ENCODE results near the gene TLE2. TPM values are rescaled to one million over a fixed set of nuclear protein-coding genes. Genes with fewer than 3 reads are reported as not detected.
"Not testable (repeated sequence)": the region's sequence is repeated elsewhere in the genome, so short reads cannot be mapped to it uniquely, and the experiment has no call there.

The TLE2 gene
- total RNA-seq, 1 experiment from 2014 or later, result not detected

GRCh38 chr19:3053780-3054179 is 24.7 kb upstream of the TLE2 start:
- H4K20me1 ChIP-seq (ENCODE audit: insufficient read depth, low read depth, low read length), result peaks cover 5% of the 10 kb centered on the region; the same call in 1 of the 2 replicates
- no peaks in the 10 kb centered on the region; the same call in 1 of the 2 replicates for H3K36me3 ChIP-seq (ENCODE audit: insufficient read depth, low read length)
- H3K9ac ChIP-seq (ENCODE audit: low read length), result no peak overlapping the region
- H3K4me3 ChIP-seq (ENCODE audit: low read length), result no peak overlapping the region
- H3K9me2 ChIP-seq (replicated peaks; ENCODE audit: insufficient read depth, low read length), result no peaks in the 10 kb centered on the region
- DNase-seq, result no peak
- no peaks in the 10 kb centered on the region for H3K9me3 ChIP-seq (ENCODE audit: low read length)
- H3K27me3 ChIP-seq (ENCODE audit: low read length), result no peaks in the 10 kb centered on the region
- no peak overlapping the region for H3K27ac ChIP-seq (ENCODE audit: low read length)
- H2AFZ ChIP-seq (ENCODE audit: low read length), result no peak overlapping the region
- no peak overlapping the region for H3K4me2 ChIP-seq (ENCODE audit: low read depth, low read length, poor library complexity, severe bottlenecking)
- H3K79me2 ChIP-seq (ENCODE audit: low read length), result no peaks in the 10 kb centered on the region
- no peaks in the 10 kb centered on the region for H3K4me1 ChIP-seq (ENCODE audit: low read length)

GRCh38 chr19:3053218-3053621 is 24.1 kb upstream of the TLE2 start:
- Histone ChIP-seq H3K27me3 (ENCODE audit: low read length) (no peaks in the 10 kb centered on the region), H3K9me3 (ENCODE audit: low read length) (no peaks in the 10 kb centered on the region), H3K4me3 (ENCODE audit: low read length) (no peak overlapping the region), H4K20me1 (ENCODE audit: insufficient read depth, low read depth, low read length) (peaks cover 5% of the 10 kb centered on the region; the same call in 1 of the 2 replicates), H3K9ac (ENCODE audit: low read length) (no peak overlapping the region), H3K9me2 (replicated peaks; ENCODE audit: insufficient read depth, low read length) (no peaks in the 10 kb centered on the region), H3K36me3 (ENCODE audit: insufficient read depth, low read length) (no peaks in the 10 kb centered on the region; the same call in 1 of the 2 replicates), H3K4me1 (ENCODE audit: low read length) (no peaks in the 10 kb centered on the region), H2AFZ (ENCODE audit: low read length) (no peak overlapping the region), H3K27ac (ENCODE audit: low read length) (no peak overlapping the region), H3K4me2 (ENCODE audit: low read depth, low read length, poor library complexity, severe bottlenecking) (no peak overlapping the region), H3K79me2 (ENCODE audit: low read length) (no peaks in the 10 kb centered on the region)
- peak; percentile 30 for DNase-seq

DNA sequence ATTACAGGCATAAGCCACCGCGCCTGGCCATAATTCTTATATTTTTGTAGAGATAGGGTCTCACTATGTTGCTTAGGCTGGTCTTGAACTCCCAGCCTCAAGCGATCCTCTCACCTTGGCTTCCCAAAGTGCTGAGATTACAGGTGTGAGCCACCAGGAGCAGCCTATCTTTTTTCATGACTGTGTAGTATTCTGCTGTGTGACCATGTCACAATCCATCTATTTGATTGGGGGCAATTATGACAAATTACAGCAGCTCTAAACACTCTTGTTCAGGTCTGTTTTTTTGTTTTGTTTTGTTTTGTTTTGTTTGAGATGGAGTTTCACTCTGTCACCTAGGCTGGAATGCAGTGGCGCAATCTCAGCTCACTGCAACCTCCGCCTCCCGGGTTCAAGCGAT is 20.9 kb upstream of the TLE2 start:
- not testable (repeated sequence) for H3K9ac ChIP-seq (ENCODE audit: low read length); H3K9me2 ChIP-seq (replicated peaks; ENCODE audit: insufficient read depth, low read length); H3K79me2 ChIP-seq (ENCODE audit: low read length); H4K20me1 ChIP-seq (ENCODE audit: insufficient read depth, low read depth, low read length); H3K9me3 ChIP-seq (ENCODE audit: low read length); H3K4me3 ChIP-seq (ENCODE audit: low read length); H3K27me3 ChIP-seq (ENCODE audit: low read length); H3K4me1 ChIP-seq (ENCODE audit: low read length); DNase-seq; H3K4me2 ChIP-seq (ENCODE audit: low read depth, low read length, poor library complexity, severe bottlenecking); H3K36me3 ChIP-seq (ENCODE audit: insufficient read depth, low read length); H2AFZ ChIP-seq (ENCODE audit: low read length); H3K27ac ChIP-seq (ENCODE audit: low read length)

- no peak overlapping the region for H3K9ac ChIP-seq (ENCODE audit: low read length)
- H3K27me3 ChIP-seq (ENCODE audit: low read length), result no peaks in the 10 kb centered on the region
- no peak overlapping the region for H2AFZ ChIP-seq (ENCODE audit: low read length)
- no peaks in the 10 kb centered on the region for H3K9me2 ChIP-seq (replicated peaks; ENCODE audit: insufficient read depth, low read length)
- no peak overlapping the region for H3K27ac ChIP-seq (ENCODE audit: low read length)
- H4K20me1 ChIP-seq (ENCODE audit: insufficient read depth, low read depth, low read length), result no peaks in the 10 kb centered on the region; the same call in 1 of the 2 replicates
- no peak overlapping the region for H3K4me2 ChIP-seq (ENCODE audit: low read depth, low read length, poor library complexity, severe bottlenecking)
- no peak overlapping the region for H3K4me3 ChIP-seq (ENCODE audit: low read length)
- H3K79me2 ChIP-seq (ENCODE audit: low read length), result no peaks in the 10 kb centered on the region
- H3K36me3 ChIP-seq (ENCODE audit: insufficient read depth, low read length), result no peaks in the 10 kb centered on the region
- peaks cover 7% of the 10 kb centered on the region for H3K4me1 ChIP-seq (ENCODE audit: low read length)
- peak; percentile 39 for DNase-seq
- H3K9me3 ChIP-seq (ENCODE audit: low read length), result no peaks in the 10 kb centered on the region
Observed at GRCh38 chr19:3049089-3049488, 20.0 kb upstream of the TLE2 start.

DNA sequence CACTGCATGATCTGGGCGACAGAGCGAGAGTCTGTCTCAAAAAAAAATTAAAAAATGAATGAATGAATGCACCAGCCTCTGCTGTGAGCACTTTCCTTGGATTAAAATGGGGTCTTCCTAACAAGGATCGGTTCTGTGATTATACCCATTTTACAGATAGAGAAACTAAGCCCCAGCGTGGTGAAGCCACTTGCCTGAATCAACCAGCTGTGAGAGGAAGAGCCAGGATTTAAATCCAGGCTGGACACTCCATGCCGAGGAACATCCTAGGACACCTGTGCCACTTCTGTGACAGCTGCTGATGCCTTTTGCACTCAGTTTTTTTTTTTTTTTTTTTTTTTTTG is 19.1 kb upstream of the TLE2 start:
- H3K79me2 ChIP-seq (ENCODE audit: low read length), result no peaks in the 10 kb centered on the region
- H3K9ac ChIP-seq (ENCODE audit: low read length), result no peak overlapping the region
- no peaks in the 10 kb centered on the region for H3K36me3 ChIP-seq (ENCODE audit: insufficient read depth, low read length)
- no peaks in the 10 kb centered on the region for H3K27me3 ChIP-seq (ENCODE audit: low read length)
- H3K9me3 ChIP-seq (ENCODE audit: low read length), result no peaks in the 10 kb centered on the region
- no peak overlapping the region for H3K4me3 ChIP-seq (ENCODE audit: low read length)
- DNase-seq, result no peak
- peaks cover 7% of the 10 kb centered on the region for H3K4me1 ChIP-seq (ENCODE audit: low read length)
- H3K27ac ChIP-seq (ENCODE audit: low read length), result no peak overlapping the region
- H2AFZ ChIP-seq (ENCODE audit: low read length), result no peak overlapping the region
- no peak overlapping the region for H3K4me2 ChIP-seq (ENCODE audit: low read depth, low read length, poor library complexity, severe bottlenecking)
- no peaks in the 10 kb centered on the region for H3K9me2 ChIP-seq (replicated peaks; ENCODE audit: insufficient read depth, low read length)
- H4K20me1 ChIP-seq (ENCODE audit: insufficient read depth, low read depth, low read length), result no peaks in the 10 kb centered on the region; the same call in 1 of the 2 replicates

GRCh38 chr19:3047496-3048189 is 18.6 kb upstream of the TLE2 start:
- H3K79me2 ChIP-seq (ENCODE audit: low read length), result no peaks in the 10 kb centered on the region
- no peaks in the 10 kb centered on the region for H3K9me2 ChIP-seq (replicated peaks; ENCODE audit: insufficient read depth, low read length)
- H4K20me1 ChIP-seq (ENCODE audit: insufficient read depth, low read depth, low read length), result no peaks in the 10 kb centered on the region; the same call in 1 of the 2 replicates
- no peak overlapping the region for H3K4me2 ChIP-seq (ENCODE audit: low read depth, low read length, poor library complexity, severe bottlenecking)
- H3K9ac ChIP-seq (ENCODE audit: low read length), result no peak overlapping the region
- H3K4me3 ChIP-seq (ENCODE audit: low read length), result no peak overlapping the region
- H3K9me3 ChIP-seq (ENCODE audit: low read length), result no peaks in the 10 kb centered on the region
- no peak for DNase-seq
- H3K36me3 ChIP-seq (ENCODE audit: insufficient read depth, low read length), result no peaks in the 10 kb centered on the region
- H2AFZ ChIP-seq (ENCODE audit: low read length), result no peak overlapping the region
- H3K27me3 ChIP-seq (ENCODE audit: low read length), result no peaks in the 10 kb centered on the region
- peaks cover 7% of the 10 kb centered on the region for H3K4me1 ChIP-seq (ENCODE audit: low read length)
- no peak overlapping the region for H3K27ac ChIP-seq (ENCODE audit: low read length)

DNA sequence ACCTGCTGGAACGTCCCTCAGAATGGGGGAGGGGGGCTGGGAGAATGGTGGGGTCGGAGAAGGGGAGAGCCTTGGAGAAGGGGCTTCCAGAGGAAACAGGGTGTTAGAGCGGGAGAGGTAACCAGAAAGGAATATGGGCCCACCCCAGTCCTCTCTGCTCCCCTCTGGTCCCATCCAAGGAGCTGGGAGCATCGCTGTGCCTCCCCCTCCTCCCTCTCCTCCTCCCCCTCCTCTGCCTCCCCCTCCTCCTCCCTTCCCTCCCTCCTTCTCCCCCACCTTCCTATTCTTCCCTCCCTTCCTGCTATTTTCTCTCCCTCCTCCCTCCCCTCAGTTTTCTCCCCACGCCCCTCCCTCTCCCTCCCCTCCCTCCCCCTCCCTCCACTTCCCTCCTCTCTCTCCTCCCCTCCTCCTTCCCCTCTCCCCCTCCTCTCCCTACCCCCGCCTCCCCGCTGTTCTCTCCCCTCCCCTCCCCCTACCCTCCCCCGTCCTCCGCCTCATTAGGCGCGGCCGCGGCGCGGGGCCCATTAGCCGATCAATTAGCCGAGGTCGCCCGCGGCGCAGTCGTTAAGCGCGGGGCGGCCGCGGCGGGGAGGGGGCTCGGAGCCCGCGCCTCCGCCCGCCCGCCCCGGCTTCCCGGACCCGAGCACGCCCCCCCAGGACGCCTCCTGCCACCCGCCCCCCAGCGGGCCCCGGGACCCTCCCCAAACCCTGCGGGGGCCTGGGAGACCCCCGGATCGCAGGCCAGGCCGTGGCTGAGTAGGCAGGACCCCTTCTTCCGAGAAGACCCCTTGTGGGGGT is 17.8 kb upstream of the TLE2 start:
- Histone ChIP-seq H3K4me1 (ENCODE audit: low read length) (peaks cover 7% of the 10 kb centered on the region), H3K4me2 (ENCODE audit: low read depth, low read length, poor library complexity, severe bottlenecking) (no peak overlapping the region), H3K9me3 (ENCODE audit: low read length) (no peaks in the 10 kb centered on the region), H3K79me2 (ENCODE audit: low read length) (no peaks in the 10 kb centered on the region), H3K27ac (ENCODE audit: low read length) (no peak overlapping the region), H3K4me3 (ENCODE audit: low read length) (no peak overlapping the region), H4K20me1 (ENCODE audit: insufficient read depth, low read depth, low read length) (no peaks in the 10 kb centered on the region; the same call in 1 of the 2 replicates), H3K27me3 (ENCODE audit: low read length) (no peaks in the 10 kb centered on the region), H2AFZ (ENCODE audit: low read length) (no peak overlapping the region), H3K36me3 (ENCODE audit: insufficient read depth, low read length) (no peaks in the 10 kb centered on the region), H3K9ac (ENCODE audit: low read length) (no peak overlapping the region), H3K9me2 (replicated peaks; ENCODE audit: insufficient read depth, low read length) (no peaks in the 10 kb centered on the region)
- DNase-seq, result no peak

GRCh38 chr19:3045885-3046697 is 17.0 kb upstream of the TLE2 start:
- Histone ChIP-seq H3K9me2 (replicated peaks; ENCODE audit: insufficient read depth, low read length) (no peaks in the 10 kb centered on the region), H3K4me3 (ENCODE audit: low read length) (no peak overlapping the region), H3K4me1 (ENCODE audit: low read length) (peaks cover 7% of the 10 kb centered on the region), H4K20me1 (ENCODE audit: insufficient read depth, low read depth, low read length) (no peaks in the 10 kb centered on the region; the same call in 1 of the 2 replicates), H3K4me2 (ENCODE audit: low read depth, low read length, poor library complexity, severe bottlenecking) (no peak overlapping the region), H3K27me3 (ENCODE audit: low read length) (no peaks in the 10 kb centered on the region), H3K36me3 (ENCODE audit: insufficient read depth, low read length) (no peaks in the 10 kb centered on the region), H3K27ac (ENCODE audit: low read length) (no peak overlapping the region), H3K79me2 (ENCODE audit: low read length) (no peaks in the 10 kb centered on the region), H3K9me3 (ENCODE audit: low read length) (no peaks in the 10 kb centered on the region), H2AFZ (ENCODE audit: low read length) (no peak overlapping the region), H3K9ac (ENCODE audit: low read length) (no peak overlapping the region)
- DNase-seq, result no peak

Measured in Karpas-422 (cell line).